ENCODE data around the gene CIPC. TPM values are rescaled to one million over a fixed set of nuclear protein-coding genes. Genes with fewer than 3 reads are reported as not detected.

CIPC gene
- total RNA-seq, 1 donor from 2014 or later = 45.9 TPM

DNA sequence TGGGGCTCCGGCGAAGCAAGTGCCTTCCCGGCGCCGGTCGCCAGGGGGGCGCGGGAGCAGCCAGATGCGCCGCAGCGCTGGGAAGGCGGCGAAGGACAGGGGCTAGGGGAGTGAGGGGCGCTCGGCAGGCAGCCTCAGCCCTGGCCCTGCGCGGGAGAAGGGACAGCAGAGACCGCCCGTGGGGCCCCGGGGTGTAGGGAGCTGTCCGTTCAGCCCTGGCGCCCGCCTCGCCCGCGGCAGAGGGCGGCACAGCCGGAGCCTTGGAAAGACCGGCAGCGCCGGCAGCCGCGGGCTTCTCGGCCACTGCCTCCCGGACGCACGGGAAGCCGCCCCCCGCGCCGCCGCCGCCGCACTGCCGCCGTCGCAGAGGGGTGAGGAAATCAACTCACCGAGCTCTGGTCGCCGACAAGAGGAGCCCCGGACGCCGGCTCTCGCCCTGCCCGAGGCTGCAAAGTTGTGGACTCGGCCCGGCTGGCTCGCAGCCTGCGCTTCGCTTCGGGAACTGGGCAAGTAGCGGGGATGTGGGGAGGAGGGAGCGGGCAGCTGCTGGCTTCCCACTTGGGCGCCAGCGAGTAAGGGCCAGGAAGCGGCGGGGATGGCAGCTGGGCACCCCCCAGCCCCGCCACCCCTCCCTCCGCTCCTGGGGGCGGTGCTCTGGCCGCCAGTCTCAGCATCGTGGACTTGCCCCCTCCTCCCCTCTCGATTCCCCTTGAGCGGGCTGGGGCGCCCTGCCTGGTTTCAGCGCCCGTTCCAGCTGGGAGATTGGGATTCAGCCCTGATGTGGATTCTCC lies 43.4 kb downstream of the CIPC start, which contains the start of gene ZDHHC22:
Gene ZDHHC22 (minus strand): TSS at position 578 of the 791 bp plus-strand sequence. CDS start 2,053 bp downstream, outside the sequence.
- peak; percentile 47 for DNase-seq (ENCODE audit: low spot score)
- intact Hi-C loops (cut with DNase I) = loop anchor here (5.0 kb wide), 1 partner anchor 56 kb away; no protein-coding TSS in a partner anchor

DNA sequence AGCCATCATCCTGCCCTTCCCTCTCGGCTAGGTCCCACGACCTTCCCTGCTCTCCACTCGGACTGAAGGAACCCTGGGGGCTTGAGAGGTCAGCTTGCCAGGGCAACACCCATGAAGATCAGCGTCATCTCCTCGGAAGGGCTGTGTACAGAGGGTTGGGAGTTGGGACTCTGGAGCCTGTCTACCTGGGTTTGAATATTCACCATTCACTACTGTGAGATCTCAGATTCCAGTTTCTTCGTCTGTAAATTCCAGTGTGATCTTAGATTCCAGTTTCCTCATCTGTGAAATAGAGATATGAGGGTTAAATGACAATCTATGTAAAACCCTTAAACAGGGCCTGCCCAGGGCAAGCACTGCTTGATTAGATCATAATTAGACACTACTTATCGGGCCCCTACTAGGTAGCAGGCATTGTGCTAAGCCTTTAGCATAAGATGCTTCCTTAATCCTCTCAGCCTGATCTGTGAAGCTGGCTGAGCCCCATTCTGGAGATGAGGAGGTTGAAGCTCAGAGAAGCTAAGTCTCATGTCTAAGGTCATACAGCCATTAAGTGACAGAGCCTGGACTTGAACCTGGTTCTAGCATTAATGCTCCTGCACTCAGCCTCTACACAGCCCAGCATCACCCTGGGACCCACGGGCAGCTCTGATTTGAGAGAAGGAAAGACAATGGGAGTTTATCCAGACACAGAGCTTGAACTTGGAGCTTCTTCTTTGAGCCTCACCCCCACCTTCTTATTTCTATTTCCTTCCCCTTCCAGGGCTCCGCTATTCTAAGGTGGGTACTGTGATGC lies 44.1 kb downstream of the CIPC start:
- peak; percentile 35 for DNase-seq (ENCODE audit: low spot score)
- intact Hi-C loops (cut with DNase I) = loop anchor here (5.0 kb wide), 1 partner anchor 55 kb away; no protein-coding TSS in a partner anchor

DNA sequence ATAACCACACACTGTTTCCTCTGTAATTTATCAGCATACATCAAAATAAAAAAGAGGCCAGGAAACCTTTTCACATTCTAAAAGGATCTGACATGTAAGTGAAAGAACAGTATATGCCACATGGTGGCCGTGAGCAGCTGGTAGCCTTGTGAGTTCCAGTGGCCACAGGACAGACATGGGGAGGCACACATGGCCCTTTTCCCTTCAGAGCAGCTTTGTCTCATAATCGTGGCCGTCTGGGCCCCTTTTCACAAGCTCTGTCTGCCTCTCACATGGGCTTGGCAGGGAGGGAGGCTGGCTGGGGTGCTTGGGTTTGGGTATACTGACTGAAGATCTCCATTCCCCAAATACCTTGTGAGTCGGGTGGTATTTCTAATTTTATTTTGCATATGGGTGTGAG lies 45.0 kb downstream of the CIPC start:
- intact Hi-C loops (cut with DNase I) = loop anchor here (5.0 kb wide), 1 partner anchor 54 kb away; no protein-coding TSS in a partner anchor
- peak; percentile 59 for DNase-seq (ENCODE audit: low spot score)

DNA sequence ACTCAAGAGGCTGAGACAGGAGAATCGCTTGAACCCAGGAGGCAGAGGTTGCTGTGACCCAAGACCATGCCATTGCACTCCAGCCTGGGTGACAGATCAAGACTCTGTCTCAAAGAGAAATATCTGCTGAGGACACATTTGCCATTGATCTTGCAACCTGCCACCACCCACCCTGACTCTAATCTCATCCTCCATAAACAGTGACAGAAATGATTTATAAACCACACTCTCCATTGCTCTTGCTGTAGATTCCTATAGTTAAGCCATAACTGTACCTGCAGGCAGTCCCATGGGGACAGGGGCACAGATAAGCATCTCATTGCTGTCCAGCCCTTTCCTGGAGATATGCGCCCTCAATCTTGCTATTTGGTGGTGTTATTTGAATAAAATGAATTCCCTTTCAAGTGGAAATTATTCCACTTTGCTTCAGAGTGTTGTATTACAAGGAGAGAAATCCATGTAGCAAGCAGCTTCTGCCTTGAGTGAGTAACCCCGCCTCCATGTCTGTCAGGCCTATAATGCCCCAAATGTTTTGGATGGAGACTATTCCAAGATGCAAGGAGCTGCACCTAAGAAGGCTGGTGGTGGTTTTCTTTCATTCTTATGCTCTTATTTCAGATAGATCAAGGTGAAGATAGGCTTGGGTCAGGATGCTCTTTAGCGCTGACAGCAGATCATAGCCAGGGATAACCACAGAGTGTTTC lies 46.5 kb downstream of the CIPC start:
- intact Hi-C loops (cut with DNase I) = loop anchor here (5.0 kb wide), 1 partner anchor 53 kb away; no protein-coding TSS in a partner anchor
- peak; percentile 12 for DNase-seq (ENCODE audit: low spot score)

DNA sequence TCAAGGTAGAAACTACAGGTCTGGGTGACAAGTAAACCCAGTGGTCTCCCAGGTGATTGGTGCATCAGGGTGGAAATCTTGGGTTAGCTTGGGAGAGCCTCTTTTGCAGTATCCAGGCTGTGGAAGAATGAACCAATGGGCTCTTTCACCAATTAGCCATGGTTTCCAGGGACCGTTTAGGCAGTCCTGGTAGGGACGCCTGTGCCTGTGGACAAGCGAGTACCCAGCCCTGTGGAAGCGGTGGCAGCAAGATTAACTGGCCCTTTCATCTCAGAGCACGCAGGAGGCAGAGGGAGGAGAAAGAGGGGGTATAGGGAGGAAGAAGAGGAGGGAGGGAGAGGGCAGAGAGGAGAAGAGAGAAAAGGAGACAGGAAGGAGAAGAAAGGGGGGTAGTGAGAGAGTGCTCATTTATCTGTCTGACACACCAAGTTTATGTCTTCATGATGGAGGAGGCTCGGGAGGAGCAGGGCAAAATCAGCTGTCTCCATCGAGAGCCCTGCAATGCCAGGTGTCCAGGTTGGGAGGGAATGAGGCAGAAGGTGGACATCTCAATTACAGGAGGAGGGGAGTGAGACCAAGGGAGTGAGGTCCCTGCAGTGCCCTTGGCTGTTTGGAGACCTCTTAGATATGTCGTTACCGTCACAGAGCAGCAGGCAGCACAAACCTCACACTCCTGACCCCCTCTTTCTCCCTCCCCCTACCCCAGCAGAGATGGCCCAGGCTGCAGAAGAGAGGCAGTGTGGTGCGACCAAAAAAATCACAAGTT lies 48.1 kb downstream of the CIPC start:
- intact Hi-C loops (cut with DNase I) = no loop called here
- DNase-seq (ENCODE audit: low spot score) = peak; percentile 67

DNA sequence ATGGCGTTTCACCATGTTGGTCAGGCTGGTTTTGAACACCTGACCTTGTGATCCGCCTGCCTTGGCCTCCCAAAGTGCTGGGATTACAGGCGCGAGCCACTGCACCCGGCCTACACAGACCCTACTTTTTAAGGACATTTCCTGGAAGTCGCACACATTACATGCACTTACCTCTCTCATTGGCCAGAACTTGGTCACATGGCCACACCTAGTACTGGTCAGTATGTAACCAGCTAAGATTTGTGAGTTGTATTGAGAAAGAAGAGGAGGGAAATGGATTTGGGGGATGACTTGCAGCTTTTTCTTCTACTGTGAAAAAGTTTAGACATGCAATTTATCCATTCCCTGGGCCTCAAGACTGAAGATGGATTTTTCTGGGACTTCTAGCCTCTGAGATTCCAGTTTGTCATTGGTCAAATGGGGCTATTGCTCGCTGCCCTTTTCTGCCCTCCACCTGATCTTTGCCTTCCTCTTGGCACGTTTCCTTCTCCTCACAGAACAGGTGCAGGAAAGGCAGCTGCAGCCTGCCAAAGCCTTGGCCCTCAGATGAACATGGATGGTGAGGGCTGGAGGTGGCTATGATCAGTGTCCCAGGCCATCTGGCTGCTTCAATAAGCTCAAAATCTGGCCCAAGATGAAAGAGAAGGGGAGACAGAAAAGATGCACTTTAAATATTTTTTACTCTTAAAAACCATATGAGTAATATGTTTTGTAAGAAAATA lies 50.6 kb downstream of the CIPC start:
- intact Hi-C loops (cut with DNase I) = no loop called here
- DNase-seq (ENCODE audit: low spot score) = peak; percentile 17

DNA sequence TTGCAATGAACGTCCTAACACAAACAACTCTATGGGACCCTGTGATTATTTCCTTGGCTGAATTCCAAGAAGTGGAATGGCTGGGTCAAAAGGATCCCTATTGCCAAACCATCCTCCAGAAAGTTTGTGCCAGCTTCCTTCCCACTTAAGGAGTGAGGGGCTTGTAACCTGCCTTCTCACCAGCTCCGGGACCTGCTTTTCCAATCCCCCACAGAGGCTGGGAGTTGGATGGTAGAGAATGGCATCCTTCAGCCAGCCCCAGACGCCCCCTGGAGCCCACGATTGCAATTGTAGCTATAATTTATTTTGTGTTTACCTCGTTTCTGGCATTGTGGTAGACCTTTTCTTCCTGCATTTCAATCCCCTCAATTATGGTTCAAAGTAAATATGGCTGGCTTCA lies 53.2 kb downstream of the CIPC start:
- DNase-seq (ENCODE audit: low spot score) = no peak
- intact Hi-C loops (cut with DNase I) = loop anchor here (5.0 to 10.0 kb wide), 2 partner anchors 166 to 404 kb away; no protein-coding TSS in a partner anchor

DNA sequence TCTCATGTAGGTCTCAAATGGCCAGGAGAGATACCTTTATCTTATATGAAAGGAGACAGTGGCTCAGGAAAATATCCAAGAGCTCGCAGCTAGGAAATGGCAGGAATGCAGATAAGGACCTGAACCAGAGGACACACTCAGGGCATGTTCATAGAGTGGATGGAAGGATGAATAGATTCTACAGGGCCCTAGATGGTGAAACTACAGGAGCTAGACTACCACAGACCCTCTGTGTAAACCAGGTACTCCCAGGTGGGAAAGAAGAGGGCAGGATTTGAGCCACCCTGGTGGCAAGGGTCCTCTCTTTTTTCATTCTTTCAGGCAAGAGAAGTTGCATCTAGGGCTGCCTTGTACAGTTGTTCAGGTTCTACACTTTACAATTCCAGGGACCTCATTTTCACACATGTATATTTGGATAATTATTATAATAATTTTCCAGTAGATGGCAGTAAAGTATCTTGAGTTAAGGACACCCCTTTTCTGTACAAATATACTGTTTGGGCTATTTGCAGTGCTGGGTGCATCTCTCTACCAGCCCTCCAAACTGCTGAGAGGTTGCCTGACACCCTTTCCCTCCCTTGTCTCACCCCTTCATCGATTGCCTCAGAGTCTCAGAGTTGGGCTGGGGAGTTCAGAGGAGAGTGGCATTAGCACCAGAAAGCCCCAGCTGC lies 54.0 kb downstream of the CIPC start:
- intact Hi-C loops (cut with DNase I) = loop anchor here (5.0 to 10.0 kb wide), 2 partner anchors 165 to 403 kb away; no protein-coding TSS in a partner anchor
- DNase-seq (ENCODE audit: low spot score) = no peak

DNA sequence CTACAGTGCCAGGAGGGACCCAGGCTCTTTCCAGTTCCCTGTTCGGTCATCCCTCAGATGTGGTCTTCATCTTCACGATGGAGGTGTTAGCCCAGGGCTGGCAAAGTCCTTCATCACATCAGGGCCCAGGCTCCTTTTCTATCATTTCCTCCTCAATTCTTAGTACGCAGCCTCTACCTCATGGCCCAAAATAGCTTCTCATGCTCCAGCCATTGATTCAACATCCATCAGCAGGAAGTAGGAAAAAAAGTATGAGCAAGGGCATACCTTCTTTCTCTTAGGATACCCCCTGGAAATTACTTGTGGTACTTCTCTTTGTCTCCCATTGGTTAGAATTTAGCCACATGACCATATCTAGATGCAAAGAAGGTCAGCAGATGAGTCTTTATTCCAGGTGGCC lies 55.7 kb downstream of the CIPC start:
- intact Hi-C loops (cut with DNase I) = loop anchor here (5.0 to 10.0 kb wide), 2 partner anchors 163 to 401 kb away; no protein-coding TSS in a partner anchor
- DNase-seq (ENCODE audit: low spot score) = no peak

DNA sequence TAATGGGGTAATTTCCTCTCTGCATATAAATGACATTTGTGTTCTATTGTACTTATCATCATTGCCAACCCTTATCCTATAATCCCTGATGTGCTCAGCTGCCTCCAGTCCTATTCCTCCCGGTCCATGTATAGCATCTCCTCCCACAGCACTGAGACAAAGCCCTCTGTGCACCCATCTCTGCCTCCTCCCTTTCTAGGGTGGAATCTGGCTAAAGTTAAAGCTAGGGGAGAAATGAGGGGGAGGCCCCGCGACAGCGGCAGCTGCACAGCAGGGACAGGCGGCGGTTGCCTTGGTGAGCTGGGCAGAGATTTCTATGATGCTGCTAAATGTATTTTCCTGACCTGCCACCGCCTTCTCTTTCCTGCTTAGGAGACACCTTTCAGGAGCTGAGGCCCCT lies 56.4 kb downstream of the CIPC start:
- DNase-seq (ENCODE audit: low spot score) = no peak
- intact Hi-C loops (cut with DNase I) = loop anchor here (5.0 to 10.0 kb wide), 2 partner anchors 163 to 400 kb away; no protein-coding TSS in a partner anchor

DNA sequence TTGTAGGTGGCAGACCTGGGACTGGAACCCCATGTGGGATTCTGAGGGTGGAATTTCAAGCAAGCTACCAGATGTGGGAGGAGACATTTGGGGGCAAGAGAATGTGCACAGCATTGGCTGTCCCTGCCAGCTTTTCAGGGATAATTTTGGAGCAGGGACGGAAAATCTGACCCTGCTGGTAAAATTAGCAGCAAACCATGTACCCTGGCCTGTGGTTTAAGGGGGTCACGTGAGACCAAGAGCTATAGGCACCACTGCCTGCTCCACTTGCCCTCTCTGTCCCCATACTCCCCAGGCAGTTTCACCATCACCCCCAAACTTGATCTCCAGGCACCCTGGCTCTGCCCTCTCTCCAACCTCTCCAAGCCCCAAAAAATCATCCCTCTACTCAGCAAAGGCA lies 57.0 kb downstream of the CIPC start:
- intact Hi-C loops (cut with DNase I) = loop anchor here (10.0 kb wide), 1 partner anchor 400 kb away; no protein-coding TSS in a partner anchor

DNA sequence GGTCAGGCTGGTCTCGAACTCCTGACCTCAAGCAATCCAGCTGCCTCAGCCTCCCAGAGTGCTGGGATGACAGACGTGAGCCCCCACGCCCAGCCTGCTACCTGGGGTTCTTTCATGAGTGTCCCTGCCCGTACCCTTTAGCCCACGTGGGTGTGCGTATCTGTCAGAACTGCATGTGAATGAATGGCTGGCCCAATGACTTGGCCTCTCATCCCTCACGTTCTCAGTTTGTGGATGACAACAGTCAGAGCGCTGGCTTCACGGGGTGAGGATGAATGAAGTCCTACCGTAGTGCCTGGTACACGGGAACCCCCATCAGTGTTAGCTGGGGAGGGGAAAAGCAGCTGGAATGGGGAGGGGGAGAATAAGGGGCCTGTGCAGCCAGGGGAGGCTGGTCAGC lies 59.7 kb downstream of the CIPC start:
- intact Hi-C loops (cut with DNase I) = loop anchor here (10.0 kb wide), 1 partner anchor 397 kb away; no protein-coding TSS in a partner anchor
- DNase-seq (ENCODE audit: low spot score) = no peak

More for the DNA sequence above, 57.0 kb downstream of the CIPC start:
- DNase-seq (ENCODE audit: low spot score) = no peak

DNA sequence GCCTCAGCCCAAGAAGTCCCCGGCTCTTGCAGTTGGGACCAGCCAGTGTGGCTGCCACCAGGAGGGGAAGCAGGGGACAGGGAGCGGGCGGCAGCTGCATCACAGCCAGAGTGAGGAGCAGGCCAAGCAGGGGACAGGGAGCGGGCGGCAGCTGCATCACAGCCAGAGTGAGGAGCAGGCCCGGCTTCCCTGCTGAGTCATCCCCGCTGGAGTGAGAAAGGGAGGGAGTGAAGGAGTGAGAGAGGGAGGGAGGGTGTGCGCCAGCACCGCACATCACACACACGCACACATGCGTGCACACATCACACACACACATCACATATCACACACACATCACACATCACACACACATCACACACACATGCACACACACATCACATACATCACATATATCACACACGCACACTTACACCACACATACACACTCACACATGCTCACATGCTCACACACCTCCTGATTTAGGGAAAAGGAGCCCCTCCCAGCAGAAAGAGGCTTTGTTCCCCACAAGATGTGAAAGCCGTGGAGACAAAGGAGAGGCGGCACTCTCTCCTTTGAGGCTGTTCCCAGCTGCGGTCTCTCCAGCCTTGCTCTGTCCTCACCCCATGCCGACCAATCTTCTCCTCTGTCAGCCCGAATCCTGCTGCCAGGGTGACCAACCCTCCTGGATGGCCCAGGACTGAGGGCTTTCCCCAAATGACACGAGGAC lies 60.3 kb downstream of the CIPC start:
- intact Hi-C loops (cut with DNase I) = loop anchor here (10.0 kb wide), 1 partner anchor 396 kb away; no protein-coding TSS in a partner anchor
- DNase-seq (ENCODE audit: low spot score) = no peak

DNA sequence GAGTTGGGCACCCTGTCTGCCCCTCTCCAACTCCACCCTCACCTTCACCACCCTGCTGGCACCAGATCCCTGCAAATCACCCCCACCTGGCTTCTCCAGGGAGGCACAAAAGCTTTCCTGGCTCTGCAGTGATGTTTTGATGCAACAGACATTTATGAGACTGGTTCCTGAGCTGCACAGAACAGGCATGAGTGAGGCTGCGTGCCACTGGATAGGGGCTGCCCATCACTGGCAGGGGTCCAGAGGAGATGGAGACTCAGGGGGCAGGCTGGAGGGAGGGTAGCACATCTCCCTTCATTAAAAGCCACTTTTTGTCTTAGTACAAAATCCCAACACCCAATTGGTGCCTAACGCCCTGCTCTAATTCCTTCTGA lies 60.8 kb downstream of the CIPC start:
- no peak for DNase-seq (ENCODE audit: low spot score)
- intact Hi-C loops (cut with DNase I) = loop anchor here (10.0 kb wide), 1 partner anchor 396 kb away; no protein-coding TSS in a partner anchor

DNA sequence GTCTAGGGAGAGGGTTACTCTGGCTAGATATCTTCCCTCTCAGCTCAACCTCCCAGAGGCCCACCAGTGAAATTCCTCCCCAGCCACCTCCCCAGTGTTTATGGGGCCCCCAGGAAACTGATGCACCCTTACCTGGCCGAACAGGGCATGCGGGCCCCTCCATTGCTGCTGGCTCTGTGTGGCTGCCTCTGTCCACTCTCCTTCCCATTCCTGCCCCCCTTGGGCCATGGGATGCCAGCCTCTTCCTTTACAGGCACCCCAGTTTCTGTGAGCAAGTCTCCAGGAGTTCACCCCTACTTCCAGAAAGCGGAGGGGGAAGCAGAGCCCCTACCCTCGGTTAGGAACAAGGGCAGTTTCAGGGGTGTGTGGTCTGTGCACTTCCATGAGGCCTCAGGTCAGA lies 63.0 kb downstream of the CIPC start:
- DNase-seq (ENCODE audit: low spot score) = no peak

More for the DNA sequence above, 63.0 kb downstream of the CIPC start:
- intact Hi-C loops (cut with DNase I) = no loop called here
